ENCODE measurements around the gene CDHR2.
"Not testable (repeated sequence)": the region's sequence is repeated elsewhere in the genome, so short reads cannot be mapped to it uniquely, and the experiment has no call there.

Gene CDHR2

DNA sequence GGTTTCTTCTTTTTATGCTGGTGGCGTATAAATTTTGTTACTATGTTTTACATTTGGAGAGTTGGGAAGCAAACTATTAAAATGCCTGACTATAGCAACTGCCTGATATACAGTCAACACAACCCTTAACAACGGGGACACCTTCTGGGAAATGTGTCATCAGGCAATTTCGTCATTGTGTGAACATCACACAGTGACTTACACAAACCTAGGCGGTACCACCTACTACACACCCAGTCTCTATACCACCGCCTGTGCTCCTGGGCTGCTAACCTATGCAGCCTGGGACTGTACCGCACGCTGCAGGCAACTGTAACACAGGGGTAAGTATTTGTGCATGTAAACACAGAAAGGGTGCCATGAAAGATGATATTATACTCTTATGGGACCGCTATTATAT, 1.3 kb upstream of the CDHR2 start:
- WGBS (ENCODE audit: extremely low coverage, insufficient coverage, insufficient read length): no CpG with 5 or more reads among the region's 8 CpGs
- peak in 1 of 2 donors; percentile 28 for DNase-seq

DNA sequence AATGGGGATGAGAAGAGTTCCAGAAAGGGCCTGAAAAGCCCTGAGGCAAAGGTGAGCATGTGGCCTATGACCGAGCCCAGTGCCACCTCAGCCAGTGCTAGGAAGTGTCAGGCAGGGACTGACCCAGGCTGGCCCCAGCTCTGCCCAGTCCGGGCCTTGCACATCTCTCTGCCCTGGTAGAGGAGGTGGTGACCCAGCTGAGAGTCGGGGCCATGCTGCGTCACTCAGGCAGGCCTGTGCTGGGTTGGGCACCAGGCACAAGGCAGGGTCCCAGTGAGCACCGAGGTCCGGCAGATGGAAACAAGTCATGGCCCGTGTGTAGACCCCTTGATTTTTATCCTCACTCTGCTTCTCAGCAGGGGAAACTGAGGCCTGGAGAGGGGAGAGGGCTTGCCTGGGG, 729 bp downstream of the CDHR2 start:
- Histone ChIP-seq H3K23ac (ENCODE audit: low read length) (no peak overlapping the region), H2BK12ac (ENCODE audit: low read length) (no peak overlapping the region), H3K36me3 (ENCODE audit: control insufficient read depth in 1 of 2, insufficient read depth in 2 of 2, low read length in 2 of 2) (no peaks in the 10 kb centered on the region), H3K79me1 (ENCODE audit: low read length) (no peaks in the 10 kb centered on the region), H3K4me3 (ENCODE audit: low read depth, low read length) (no peak overlapping the region), H3K9ac (ENCODE audit: low read length) (no peak overlapping the region), H3K4ac (ENCODE audit: low read depth, low read length) (no peak overlapping the region), H2BK120ac (ENCODE audit: insufficient read depth, low read length, poor library complexity) (no peak overlapping the region), H4K91ac (ENCODE audit: low read depth, low read length) (no peak overlapping the region), H4K12ac (ENCODE audit: low read depth, low read length) (no peak overlapping the region), H3K18ac (ENCODE audit: low read length) (no peak overlapping the region), H3K14ac (ENCODE audit: low read length) (no peak overlapping the region), H3K79me2 (ENCODE audit: control insufficient read depth, insufficient read depth, low read length, poor library complexity) (no peaks in the 10 kb centered on the region), H3K4me1 (ENCODE audit: control insufficient read depth in 1 of 2, insufficient read depth in 2 of 2, low read length in 2 of 2) (no peaks in the 10 kb centered on the region), H3K4me2 (ENCODE audit: low read length) (no peak overlapping the region), H4K8ac (ENCODE audit: low read depth, low read length) (no peak overlapping the region), H3K27ac (ENCODE audit: low read depth, low read length) (no peak overlapping the region), H2AFZ (ENCODE audit: insufficient read depth, low read length, poor library complexity) (no peak overlapping the region), H2BK5ac (ENCODE audit: low read depth, low read length, poor library complexity) (no peak overlapping the region), H3K27me3 (ENCODE audit: insufficient read depth, low read length) (no peaks in the 10 kb centered on the region), H3K9me3 (ENCODE audit: insufficient read depth, low read depth, low read length) (no peaks in the 10 kb centered on the region), H2AK5ac (ENCODE audit: low read length) (no peak overlapping the region)
- DNase-seq: no peak
- no CpG with 5 or more reads among the region's 7 CpGs for WGBS (ENCODE audit: extremely low coverage, insufficient coverage, insufficient read length)

More for the DNA sequence above, 1.3 kb upstream of the CDHR2 start:
- Histone ChIP-seq H3K18ac (ENCODE audit: low read length) (no peak overlapping the region), H2BK12ac (ENCODE audit: low read length) (no peak overlapping the region), H3K9me3 (ENCODE audit: insufficient read depth, low read depth, low read length) (no peaks in the 10 kb centered on the region), H3K36me3 (ENCODE audit: control insufficient read depth in 1 of 2, insufficient read depth in 2 of 2, low read length in 2 of 2) (no peaks in the 10 kb centered on the region), H3K27ac (ENCODE audit: low read depth, low read length) (no peak overlapping the region), H3K79me2 (ENCODE audit: control insufficient read depth, insufficient read depth, low read length, poor library complexity) (no peaks in the 10 kb centered on the region), H3K27me3 (ENCODE audit: insufficient read depth, low read length) (no peaks in the 10 kb centered on the region), H2BK120ac (ENCODE audit: insufficient read depth, low read length, poor library complexity) (no peak overlapping the region), H3K4ac (ENCODE audit: low read depth, low read length) (no peak overlapping the region), H3K4me3 (ENCODE audit: low read depth, low read length) (no peak overlapping the region), H4K12ac (ENCODE audit: low read depth, low read length) (no peak overlapping the region), H3K4me1 (ENCODE audit: control insufficient read depth in 1 of 2, insufficient read depth in 2 of 2, low read length in 2 of 2) (peaks cover 0 to 5% of the 10 kb centered on the region in 2 experiments), H2BK5ac (ENCODE audit: low read depth, low read length, poor library complexity) (no peak overlapping the region), H3K23ac (ENCODE audit: low read length) (no peak overlapping the region), H2AK5ac (ENCODE audit: low read length) (no peak overlapping the region), H3K9ac (ENCODE audit: low read length) (no peak overlapping the region), H4K8ac (ENCODE audit: low read depth, low read length) (no peak overlapping the region), H2AFZ (ENCODE audit: insufficient read depth, low read length, poor library complexity) (no peak overlapping the region), H3K14ac (ENCODE audit: low read length) (no peak overlapping the region), H4K91ac (ENCODE audit: low read depth, low read length) (no peak overlapping the region), H3K79me1 (ENCODE audit: low read length) (peaks cover 3% of the 10 kb centered on the region), H3K4me2 (ENCODE audit: low read length) (no peak overlapping the region)

DNA sequence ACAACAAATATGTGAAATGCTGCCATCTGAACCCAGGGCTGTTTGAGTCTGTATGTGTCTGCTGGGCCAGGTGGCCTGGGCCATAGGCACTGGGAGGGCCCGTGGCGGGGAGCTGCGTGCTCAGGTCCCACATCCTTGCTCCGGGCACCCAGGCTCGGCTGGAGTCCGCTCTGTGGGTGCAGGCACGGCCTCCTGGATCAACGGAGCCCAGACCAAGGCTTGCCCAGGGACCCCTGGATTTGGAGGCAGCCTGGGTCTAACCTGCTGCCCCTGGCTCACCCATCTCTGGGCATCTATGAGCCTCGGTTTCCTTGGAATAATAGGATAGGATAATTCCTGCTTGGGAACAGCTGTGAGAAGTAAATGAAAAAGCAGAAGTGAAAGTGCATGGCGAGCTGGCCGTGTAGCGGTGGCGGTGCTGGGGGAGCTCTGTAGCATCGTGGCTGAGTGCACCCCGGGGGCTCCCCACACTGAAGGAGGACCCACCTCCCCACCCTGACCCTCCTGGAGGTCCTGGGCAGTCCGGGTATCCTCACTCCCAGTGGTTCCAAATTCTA, 1.2 kb downstream of the CDHR2 start:
- Histone ChIP-seq H4K91ac (ENCODE audit: low read depth, low read length) (no peak overlapping the region), H3K79me1 (ENCODE audit: low read length) (no peaks in the 10 kb centered on the region), H3K27me3 (ENCODE audit: insufficient read depth, low read length) (no peaks in the 10 kb centered on the region), H3K27ac (ENCODE audit: low read depth, low read length) (no peak overlapping the region), H2BK12ac (ENCODE audit: low read length) (no peak overlapping the region), H3K18ac (ENCODE audit: low read length) (no peak overlapping the region), H3K79me2 (ENCODE audit: control insufficient read depth, insufficient read depth, low read length, poor library complexity) (no peaks in the 10 kb centered on the region), H3K36me3 (ENCODE audit: control insufficient read depth in 1 of 2, insufficient read depth in 2 of 2, low read length in 2 of 2) (no peaks in the 10 kb centered on the region), H3K9me3 (ENCODE audit: insufficient read depth, low read depth, low read length) (no peaks in the 10 kb centered on the region), H3K14ac (ENCODE audit: low read length) (no peak overlapping the region), H4K12ac (ENCODE audit: low read depth, low read length) (no peak overlapping the region), H3K4me3 (ENCODE audit: low read depth, low read length) (no peak overlapping the region), H2AK5ac (ENCODE audit: low read length) (no peak overlapping the region), H3K9ac (ENCODE audit: low read length) (no peak overlapping the region), H3K4me1 (ENCODE audit: control insufficient read depth in 1 of 2, insufficient read depth in 2 of 2, low read length in 2 of 2) (no peaks in the 10 kb centered on the region), H3K23ac (ENCODE audit: low read length) (no peak overlapping the region), H2BK5ac (ENCODE audit: low read depth, low read length, poor library complexity) (no peak overlapping the region), H4K8ac (ENCODE audit: low read depth, low read length) (no peak overlapping the region), H2BK120ac (ENCODE audit: insufficient read depth, low read length, poor library complexity) (no peak overlapping the region), H3K4me2 (ENCODE audit: low read length) (no peak overlapping the region), H2AFZ (ENCODE audit: insufficient read depth, low read length, poor library complexity) (no peak overlapping the region), H3K4ac (ENCODE audit: low read depth, low read length) (no peak overlapping the region)
- WGBS (ENCODE audit: extremely low coverage, insufficient coverage, insufficient read length): no CpG with 5 or more reads among the region's 16 CpGs
- no peak for DNase-seq

DNA sequence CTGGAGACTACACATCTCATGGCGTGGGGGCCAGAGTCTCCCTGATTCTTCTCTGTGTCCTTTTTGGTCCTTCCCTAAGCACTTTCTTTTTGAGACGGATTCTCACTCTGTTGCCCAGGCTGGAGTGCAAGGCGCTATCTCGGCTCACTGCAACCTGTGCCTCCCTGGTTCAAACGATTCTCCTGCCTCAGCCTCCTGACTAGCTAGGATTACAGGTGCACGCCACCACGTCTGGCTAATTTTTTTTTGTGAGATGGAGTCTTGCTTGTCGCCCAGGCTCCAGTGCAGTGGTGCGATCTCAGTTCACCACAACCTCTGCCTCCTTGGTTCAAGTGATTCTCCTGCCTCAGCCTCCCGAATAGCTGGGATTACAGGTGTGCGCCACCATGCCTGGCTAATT, 1.8 kb downstream of the CDHR2 start:
- not testable (repeated sequence) for H3K27me3 ChIP-seq (ENCODE audit: insufficient read depth, low read length); H3K18ac ChIP-seq (ENCODE audit: low read length); H3K4me3 ChIP-seq (ENCODE audit: low read depth, low read length); H3K79me2 ChIP-seq (ENCODE audit: control insufficient read depth, insufficient read depth, low read length, poor library complexity); H3K36me3 ChIP-seq (ENCODE audit: control insufficient read depth in 1 of 2, insufficient read depth in 2 of 2, low read length in 2 of 2); DNase-seq; H2AFZ ChIP-seq (ENCODE audit: insufficient read depth, low read length, poor library complexity); H3K4me2 ChIP-seq (ENCODE audit: low read length); H2BK12ac ChIP-seq (ENCODE audit: low read length); H3K4me1 ChIP-seq (ENCODE audit: control insufficient read depth in 1 of 2, insufficient read depth in 2 of 2, low read length in 2 of 2); H2BK5ac ChIP-seq (ENCODE audit: low read depth, low read length, poor library complexity); H4K12ac ChIP-seq (ENCODE audit: low read depth, low read length); H4K8ac ChIP-seq (ENCODE audit: low read depth, low read length); H3K14ac ChIP-seq (ENCODE audit: low read length); H3K27ac ChIP-seq (ENCODE audit: low read depth, low read length); H3K79me1 ChIP-seq (ENCODE audit: low read length); H3K9ac ChIP-seq (ENCODE audit: low read length); H3K4ac ChIP-seq (ENCODE audit: low read depth, low read length); H3K9me3 ChIP-seq (ENCODE audit: insufficient read depth, low read depth, low read length); H2AK5ac ChIP-seq (ENCODE audit: low read length); H3K23ac ChIP-seq (ENCODE audit: low read length); H2BK120ac ChIP-seq (ENCODE audit: insufficient read depth, low read length, poor library complexity); H4K91ac ChIP-seq (ENCODE audit: low read depth, low read length)
- WGBS (ENCODE audit: extremely low coverage, insufficient coverage, insufficient read length): no CpG with 5 or more reads among the region's 11 CpGs
